Hippocampal formation (tissue), 2 donors: ENCODE data around the gene CUL9.
A peak's percentile ranks its signal among the peaks of the same experiment; 100 is the strongest.

Source experiments
- DNase-seq, 2 donors: peaks; one replicate each; lab custom pipeline; 2025; lab: John Stamatoyannopoulos, UW

CUL9 gene

DNA sequence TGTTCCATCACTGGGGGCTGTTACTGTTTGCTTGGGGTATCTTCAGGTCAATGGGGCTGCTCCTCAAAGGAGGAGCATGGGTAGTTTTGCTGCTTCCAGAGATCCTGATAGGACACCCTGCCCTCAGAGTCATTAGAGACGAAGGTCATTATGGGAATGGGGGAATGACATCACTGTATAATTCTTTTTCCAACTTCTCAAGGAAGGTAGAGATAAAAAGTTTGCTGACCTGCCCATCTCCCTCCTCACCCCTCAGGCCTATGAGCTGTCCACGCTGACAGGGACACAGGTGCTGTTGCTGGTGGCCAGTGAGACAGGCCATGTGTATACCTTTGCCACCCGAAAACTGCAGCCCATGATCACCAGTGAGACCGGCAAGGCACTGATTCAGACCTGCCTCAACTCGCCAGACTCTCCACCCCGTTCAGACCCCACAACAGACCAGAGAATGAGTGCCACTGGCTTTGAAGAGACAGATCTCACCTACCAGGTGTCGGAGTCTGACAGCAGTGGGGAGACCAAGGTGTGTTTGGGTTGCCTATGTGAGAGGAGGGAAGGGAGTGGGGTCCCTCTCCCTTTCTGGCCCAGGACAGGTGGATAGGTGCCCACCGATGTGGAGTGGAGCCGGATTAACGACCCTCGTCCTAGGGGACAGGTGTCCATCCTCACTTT is 8.3 kb upstream of the CUL9 start:
- DNase-seq, result no peak

DNA sequence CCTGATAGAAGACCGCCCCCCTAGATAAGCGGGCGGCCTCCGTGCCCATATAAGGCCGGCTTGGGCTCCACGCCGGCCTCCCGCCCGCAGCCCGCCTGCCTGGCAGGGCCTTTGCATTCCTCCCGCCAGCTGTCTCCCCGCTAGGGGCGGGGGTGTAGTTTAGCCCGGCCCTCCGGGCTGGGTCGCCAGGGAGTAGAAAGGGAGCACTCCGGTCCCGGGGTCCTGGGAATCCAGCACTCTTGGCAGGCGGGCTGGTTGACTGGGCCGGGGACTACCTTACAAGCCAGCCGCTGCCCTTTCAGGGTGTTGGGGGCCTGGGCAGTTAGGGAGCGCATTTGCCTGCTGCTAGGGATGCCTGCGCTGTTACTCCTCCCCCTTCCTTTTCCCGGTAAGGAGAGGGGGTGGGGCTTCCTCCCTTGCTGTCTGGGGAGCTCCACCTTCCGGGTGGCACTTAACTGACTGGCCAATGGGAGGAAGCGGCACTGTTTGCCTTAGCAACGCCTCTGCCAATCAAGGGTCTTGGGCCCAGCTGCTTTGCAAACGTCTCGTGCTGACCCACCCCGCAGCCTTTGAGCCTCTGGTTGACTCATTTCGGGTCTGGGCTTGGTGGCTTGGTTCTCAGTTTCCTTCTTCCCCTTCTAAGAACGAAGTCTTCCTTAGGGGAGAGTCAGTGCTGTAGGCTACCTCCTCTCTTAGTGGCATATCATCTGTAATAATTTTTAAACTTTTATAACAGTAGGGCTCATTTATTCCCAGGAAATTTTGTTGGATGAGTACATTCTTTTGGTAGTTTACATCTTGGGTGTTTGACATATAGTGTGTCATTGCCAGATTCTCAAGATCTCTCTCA is 7.5 kb upstream of the CUL9 start:
- DNase-seq, result peak; percentile 97 to 99

DNA sequence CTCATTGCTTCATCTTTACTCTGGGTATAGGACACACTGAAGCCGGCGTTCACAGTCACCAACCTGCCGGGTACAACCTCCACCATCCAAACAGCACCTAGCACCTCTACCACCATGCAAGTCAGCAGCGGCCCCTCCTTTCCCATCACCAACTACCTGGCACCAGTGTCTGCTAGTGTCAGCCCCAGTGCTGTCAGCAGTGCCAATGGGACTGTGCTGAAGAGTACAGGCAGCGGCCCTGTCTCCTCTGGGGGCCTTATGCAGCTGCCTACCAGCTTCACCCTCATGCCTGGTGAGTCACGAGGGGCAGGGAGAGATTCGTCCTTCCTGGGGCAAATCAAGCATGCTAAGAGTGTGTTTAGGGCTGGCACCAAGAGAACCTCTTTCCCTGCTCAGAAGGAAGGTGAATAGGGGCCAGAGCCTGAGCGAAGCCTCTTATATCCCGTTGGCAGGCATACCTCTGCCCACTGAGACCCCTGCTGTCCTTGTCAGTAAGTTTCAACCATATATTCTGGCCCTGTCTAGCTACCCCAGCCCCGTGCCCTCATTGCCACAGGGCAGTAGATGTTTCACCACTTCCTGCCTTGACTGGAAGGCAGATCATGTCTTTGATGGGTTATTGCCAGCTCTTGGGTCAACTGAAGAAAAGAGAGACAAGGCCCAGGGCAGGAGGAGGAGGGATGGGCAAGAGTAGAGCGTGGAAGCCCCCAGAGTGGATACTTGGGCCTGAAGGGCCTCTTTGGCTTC is 6.1 kb upstream of the CUL9 start:
- DNase-seq, result no peak

DNA sequence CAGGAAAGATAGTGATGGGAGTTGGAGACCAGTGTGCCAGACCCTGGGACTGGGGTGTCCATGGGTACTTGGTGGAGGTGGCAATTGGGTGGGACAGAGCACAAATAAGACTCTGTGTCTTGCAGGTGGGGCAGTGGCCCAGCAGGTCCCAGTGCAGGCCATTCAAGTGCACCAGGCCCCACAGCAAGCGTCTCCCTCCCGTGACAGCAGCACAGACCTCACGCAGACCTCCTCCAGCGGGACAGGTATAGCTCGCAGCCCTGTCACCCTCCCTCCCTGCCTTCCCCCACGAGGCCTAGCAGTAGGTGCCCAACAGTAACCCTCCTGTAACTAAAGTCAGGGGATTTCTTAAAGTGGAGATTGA is 5.6 kb upstream of the CUL9 start:
- no peak for DNase-seq

DNA sequence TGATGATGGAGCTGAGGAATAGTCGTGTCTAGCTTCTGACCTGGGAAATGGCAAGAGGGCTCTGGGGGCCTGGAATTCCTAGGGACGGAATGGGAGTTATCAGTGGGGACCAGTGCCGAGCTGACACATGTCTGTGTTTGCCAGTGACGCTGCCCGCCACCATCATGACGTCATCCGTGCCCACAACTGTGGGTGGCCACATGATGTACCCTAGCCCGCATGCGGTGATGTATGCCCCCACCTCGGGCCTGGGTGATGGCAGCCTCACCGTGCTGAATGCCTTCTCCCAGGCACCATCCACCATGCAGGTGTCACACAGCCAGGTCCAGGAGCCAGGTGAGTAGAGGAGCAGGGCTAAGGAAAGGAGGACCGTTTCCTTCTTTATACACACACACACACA is 3.8 kb upstream of the CUL9 start:
- DNase-seq, result no peak

DNA sequence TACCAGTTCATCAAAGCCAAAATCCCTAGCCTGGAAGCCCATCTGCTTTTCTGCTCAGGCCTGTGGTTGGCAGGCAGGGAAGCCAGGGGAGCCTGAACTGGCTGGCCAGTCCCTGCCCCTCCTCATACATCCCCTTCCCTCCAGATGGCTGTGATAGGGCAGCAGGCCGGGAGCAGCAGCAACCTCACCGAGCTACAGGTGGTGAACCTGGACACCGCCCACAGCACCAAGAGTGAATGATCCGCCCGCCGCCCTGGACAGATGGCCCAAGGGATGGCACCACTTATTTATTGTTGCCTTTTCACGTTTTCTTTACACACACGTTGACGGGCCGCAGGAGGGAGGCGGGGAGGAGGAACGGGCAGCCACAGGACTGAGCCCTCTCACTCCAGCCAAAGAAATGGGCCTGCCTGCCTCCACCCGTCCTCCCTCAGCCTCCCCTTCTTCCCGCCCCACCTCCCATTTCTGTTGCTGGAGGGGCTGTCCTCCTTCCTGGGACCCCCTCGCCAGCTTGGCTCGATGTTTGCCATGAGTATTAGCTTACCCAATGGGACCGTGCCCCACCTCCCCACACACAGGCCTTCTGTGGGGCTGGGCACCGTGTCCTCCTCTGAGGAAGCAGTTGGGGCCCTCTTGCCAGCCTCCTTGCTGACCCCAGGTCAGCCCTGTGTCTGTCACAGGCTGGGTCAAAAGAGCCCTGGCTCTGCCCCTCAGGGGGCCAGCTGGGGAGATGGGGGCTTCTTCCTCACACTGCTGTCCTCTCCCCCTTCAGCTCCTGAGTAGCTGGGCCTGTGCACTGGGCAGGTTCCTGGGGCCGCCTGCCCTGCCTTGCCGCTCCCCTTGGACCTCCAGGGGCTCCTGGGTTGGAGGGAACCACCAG is 2.8 kb upstream of the CUL9 start:
- no peak for DNase-seq

DNA sequence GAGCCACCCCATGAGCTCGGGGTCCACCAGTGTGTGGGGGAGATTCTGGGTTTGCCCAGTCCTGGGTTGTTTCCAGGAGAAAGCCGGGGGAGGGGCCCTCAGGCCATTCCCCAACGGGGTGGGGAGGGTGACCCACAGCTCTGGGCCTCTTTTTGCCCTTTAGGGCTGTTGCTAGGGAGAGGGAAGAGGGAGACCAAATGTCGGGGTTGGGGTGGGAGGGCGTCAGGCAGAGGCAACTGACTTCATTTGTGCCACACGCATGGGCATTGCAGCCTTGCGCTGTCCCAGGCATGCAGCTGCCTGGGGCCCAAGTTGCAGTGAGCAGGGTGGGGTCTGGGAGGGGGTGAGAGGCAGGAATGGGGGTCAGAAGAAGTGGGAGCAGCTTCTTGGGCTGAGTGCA is 1.9 kb upstream of the CUL9 start:
- DNase-seq, result no peak

DNA sequence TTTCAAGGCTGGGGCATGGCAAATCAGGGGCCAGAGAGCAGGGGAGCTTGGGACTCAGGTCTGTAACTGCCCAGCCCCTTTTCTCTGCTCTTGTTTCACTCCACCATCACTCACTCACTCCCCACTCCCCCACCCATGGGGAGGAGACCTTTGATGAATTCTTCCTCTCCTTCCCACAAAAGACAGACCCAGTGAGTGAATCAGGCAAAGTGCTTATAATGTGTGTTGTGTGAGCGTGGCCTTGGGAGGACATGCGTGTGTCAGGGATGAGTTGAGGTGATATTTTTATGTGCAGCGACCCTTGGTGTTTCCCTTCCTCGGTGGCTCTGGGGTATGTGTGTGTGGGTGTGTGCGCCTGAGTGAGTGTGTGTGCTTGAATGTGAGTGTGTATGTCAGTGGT is 1.0 kb upstream of the CUL9 start:
- no peak for DNase-seq

DNA sequence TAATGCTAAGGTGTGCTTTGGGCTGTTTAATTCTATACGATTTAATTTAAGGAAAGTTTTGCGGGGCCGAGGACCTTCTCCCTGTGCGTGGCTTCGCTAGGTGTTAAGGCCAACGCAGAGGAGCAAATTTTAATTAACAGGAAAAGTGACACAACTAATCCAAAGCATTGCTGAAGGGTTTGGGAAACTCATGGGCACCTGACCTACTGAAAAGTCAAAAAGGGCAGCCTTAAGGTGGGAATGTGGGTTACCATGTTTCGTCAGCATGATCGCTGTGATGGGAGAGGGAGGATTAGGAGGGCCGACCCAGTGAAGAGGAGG is 415 bp upstream of the CUL9 start:
- DNase-seq, result no peak

DNA sequence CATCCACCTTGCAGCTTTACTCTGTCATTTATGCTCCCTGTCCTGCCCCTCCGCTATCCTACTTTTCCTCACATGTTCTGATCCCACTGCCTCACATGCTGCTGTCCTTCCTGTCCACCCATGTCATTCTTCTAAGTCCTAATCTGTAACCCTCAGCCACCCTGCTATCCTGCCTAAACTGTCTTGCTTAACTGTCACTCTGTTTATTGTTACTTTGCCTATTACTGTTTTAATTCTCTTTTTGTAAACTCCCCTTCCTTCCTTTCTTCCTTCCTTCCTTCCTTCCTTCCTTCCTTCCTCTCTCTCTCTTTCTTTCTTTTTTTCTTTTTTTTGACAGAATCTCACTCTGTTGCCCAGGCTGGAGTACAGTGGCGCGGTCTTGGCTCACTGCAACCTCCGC is 1.4 kb downstream of the CUL9 start:
- DNase-seq, result no peak

DNA sequence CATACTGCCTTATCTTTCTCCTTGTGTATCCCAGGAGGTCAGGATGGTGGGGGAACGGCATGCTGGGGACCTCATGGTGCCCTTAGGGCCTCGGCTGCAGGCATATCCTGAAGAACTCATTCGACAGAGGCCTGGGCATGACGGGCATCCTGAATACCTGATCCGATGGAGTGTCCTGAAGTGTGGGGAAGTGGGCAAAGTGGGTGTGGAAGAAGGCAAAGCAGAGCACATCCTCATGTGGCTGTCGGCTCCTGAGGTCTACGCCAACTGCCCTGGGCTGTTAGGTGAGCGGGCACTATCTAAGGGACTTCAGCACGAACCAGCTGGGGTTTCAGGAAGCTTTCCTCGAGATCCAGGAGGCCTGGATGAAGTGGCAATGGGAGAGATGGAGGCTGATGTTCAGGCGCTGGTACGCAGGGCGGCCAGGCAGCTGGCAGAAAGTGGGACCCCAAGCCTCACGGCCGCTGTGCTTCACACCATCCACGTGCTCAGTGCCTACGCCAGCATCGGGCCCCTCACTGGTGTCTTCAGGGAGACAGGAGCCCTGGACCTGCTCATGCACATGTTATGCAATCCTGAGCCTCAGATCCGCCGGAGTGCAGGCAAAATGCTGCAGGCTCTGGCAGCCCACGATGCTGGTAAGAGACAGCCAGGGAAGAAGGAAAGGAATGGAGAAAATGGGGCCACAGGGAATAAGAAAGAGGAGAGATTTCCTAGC is 2.4 kb downstream of the CUL9 start:
- no peak for DNase-seq

DNA sequence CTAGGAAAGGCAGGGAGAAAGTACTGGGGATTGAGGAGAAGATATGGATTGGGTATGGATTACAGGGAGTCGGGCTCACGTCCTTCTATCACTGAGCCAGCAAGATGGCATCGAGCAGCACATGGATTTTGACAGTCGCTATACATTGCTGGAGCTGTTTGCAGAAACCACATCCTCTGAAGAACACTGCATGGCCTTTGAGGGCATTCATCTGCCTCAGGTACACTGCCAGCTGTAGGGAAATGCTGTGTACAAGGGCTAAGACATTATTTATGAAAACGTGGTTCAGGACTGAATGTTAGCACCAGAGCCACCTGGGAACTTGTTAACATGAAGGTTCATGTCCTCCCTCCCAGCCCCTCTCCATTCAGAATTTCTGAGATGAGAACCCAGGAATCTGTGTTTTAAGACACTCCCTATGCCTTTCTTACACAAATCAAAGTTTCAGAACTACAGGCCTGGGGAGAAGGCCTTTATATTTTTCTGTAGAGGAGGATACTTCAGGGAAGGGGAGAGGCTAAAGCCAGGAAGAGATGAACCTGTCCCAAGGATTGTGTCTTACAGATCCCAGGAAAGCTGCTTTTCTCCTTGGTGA is 3.5 kb downstream of the CUL9 start:
- DNase-seq, result no peak

DNA sequence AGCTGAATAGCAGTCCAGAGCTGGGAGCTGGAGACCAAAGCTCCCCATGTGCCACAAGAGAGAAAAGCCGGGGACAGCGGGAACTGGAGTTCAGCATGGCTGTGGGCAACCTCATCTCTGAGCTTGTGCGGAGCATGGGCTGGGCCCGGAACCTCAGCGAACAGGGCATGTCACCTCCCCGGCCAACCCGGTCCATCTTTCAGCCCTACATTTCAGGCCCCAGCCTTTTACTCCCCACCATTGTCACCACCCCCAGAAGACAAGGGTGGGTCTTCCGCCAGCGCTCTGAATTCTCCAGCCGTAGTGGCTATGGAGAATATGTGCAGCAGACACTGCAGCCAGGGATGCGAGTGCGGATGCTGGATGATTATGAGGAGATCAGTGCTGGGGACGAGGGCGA is 4.0 kb downstream of the CUL9 start:
- DNase-seq, result no peak

DNA sequence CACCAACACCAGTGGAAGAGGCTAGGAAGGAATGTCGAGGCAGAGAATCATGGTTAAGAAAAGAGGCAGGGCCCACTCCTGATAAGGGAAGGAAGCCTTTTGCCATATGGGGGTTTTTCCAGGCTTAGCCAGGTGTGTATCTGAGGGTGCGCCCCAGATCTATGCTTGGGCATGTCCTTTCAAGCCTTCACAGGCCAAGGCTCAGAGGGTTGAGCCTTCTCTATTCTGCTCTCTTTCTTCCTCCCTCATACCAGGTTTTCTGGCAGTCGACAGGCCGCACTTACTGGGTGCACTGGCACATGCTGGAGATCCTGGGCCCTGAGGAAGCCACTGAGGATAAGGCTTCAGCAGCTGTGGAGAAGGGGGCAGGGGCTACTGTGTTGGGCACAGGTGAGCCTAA is 4.7 kb downstream of the CUL9 start:
- no peak for DNase-seq

DNA sequence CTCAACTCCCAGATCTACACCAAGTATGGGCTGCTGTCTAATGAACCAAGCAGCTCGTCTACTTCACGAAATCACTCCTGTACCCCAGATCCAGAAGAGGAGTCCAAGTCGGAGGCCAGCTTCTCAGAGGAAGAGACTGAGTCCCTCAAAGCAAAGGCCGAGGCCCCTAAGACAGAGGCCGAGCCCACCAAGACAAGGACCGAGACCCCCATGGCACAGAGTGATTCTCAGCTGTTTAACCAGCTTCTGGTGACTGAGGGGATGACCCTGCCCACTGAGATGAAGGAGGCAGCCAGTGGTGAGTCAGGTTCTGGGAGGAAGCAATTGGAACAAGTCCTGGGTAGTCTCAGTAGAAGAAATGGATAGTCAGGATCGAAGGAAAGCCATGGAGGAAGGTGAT is 5.8 kb downstream of the CUL9 start:
- no peak for DNase-seq

DNA sequence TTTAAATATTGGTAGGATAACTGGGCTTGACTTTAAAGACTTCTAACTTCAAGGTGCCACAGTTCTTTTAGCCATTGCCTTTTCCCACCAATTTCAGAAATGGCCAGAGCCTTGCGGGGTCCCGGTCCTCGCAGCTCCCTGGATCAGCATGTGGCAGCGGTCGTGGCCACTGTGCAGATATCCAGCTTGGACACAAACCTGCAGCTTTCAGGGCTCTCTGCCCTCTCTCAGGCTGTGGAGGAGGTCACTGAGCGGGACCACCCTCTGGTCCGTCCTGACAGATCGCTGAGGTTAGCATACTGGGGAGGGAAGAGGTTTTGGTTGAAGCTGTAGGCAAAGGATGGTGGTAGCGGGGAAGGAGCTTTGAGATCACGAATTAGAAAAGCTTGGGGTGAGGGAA is 6.4 kb downstream of the CUL9 start:
- DNase-seq, result no peak

DNA sequence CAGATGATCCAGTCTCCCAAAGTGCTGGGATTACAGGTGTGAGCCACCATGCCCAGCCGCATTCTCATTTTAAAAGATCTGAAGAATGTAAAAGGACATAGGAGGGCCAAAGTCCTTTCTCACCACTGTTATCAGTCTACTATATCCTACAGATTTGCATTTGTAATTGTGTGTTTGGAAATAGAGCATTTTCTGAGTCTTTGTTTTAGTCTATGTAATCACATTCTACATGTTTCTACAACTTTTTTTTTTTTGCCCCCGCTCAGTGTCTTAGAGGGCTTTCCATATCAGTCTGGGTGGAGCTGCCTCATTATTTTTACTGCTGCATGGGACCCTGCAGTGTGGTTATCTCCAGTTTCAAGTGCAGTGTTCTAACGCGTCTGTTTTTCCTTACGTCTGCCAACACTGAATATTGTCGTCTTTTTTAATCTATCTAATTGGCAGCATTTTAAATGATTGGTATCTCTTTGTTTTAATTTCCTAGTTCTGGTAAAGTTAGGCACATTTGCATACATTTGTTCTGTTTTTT is 7.8 kb downstream of the CUL9 start:
- DNase-seq, result no peak

DNA sequence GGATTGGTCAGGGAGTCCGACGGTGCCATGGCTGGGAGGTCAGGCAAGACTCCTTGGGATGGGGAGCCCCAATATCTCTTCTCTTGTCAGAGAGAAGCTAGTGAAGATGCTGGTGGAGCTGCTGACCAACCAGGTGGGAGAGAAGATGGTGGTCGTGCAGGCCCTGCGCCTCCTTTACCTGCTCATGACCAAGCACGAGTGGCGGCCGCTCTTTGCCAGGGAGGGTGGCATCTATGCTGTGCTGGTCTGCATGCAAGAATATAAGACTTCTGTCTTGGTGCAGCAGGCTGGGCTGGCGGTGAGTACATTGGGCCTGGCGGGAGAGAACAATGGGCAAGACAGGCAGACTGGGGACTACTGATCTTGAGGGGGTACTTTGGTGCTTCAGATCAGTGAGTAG is 10.9 kb downstream of the CUL9 start:
- no peak for DNase-seq

DNA sequence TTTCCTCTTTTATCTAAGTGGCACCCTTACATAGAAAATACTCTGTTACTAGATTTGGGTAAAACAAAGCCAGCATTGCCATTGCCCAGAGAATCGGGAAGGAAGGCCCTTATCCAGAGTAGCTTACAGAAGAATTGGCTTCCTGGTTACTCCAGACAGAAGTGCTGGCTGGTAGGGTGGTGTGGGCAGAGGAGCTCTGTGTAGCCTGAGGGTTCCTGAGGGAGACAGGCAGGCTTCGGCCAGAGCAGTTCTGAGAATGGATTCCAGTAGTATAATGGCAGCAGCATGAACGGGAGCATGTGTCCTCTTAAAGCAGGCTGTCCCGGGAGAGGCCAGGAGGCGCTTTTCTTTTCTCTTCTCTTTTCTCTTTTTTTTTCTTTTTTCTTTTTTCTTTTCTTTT is 11.9 kb downstream of the CUL9 start:
- DNase-seq, result no peak

DNA sequence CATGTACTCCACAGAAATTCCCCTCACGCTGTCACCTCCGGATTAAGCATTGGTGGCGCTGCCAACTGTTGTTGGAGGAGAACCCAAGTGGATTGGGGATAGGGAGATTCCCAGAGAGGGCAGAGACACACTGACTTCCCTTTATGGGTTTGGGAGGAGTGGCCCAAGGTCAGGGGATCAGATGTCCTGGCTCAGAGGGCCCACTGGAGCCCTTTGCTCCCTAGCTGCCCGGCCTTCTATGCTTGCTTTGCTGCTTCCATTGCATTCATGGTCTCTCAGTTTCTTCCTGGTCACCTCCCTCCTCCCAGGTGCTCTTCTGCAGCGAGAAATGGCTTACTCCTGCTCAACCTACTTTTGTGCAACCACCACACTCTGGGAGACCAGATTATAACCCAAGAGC is 14.3 kb downstream of the CUL9 start:
- DNase-seq, result no peak

DNA sequence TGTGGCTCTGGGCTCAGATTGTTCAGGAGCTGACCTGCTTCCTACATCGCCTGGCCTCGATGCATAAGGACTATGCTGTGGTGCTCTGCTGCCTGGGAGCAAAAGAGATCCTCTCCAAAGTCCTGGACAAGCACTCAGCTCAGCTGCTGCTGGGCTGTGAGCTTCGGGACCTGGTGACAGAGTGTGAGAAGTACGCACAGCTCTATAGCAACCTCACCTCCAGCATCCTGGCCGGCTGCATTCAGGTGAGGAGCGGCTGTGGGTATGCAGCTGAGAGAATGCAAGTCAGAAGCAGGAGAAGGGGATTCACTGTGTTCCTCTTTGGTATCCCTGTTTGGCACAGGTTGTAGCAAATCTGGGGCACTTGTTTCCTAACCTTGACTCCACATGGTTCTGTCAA is 17.9 kb downstream of the CUL9 start:
- no peak for DNase-seq
